ENCODE results near the gene BRPF3.

- TF ChIP-seq CTCF (IDR thresholded peaks at IDR 0.05) (no peak), POLR2AphosphoS5 (IDR thresholded peaks at IDR 0.05) (no peak), POLR2A (IDR thresholded peaks at IDR 0.05) (no peak), EP300 (IDR thresholded peaks at IDR 0.05) (no peak)
These were observed 47.1 kb downstream of the BRPF3 start for GRCh38 chr6:36243562-36244212.
